ENCODE measurements around the gene LYPD1. TPM values are rescaled to one million over a fixed set of nuclear protein-coding genes. Genes with fewer than 3 reads are reported as not detected.

Gene LYPD1
- total and polyA plus RNA-seq, 2 experiments from 2014 or later: 1.5 to 4.2 TPM

DNA sequence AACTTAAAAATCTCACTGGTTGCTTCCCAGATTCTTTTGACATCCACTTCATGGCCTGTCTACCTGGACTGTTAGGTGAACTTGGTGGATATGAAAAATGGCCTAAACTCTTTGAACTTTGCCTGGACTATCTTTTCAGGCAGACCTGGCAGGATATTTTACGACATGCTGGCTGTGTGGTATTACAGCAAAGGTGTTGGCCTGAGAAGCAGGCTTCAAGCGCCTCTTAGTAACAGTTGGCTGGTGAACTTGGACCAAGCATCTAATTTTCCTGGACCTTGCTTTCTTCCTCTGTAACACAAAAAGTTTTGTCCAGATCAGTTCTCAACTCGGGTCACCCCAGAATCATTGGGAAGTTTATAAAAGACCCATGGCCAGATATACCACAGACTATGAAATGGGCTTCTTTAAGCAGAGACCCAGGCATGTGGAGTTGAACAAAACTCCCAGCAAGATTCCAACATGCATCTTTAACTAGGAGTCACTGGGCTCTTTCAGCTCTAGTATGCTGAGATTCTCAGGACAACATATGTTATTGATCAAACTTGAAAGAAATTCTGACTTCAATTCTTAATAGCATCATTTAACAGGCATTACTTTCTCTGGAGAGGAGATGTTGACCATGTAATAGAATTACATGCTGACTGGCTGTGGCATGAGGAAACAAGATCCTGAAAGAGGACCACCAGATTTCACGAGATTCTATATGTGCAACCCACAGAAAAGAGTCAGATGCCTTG is 4.4 kb downstream of the LYPD1 start (continued):
- TF ChIP-seq, protein P1, sequence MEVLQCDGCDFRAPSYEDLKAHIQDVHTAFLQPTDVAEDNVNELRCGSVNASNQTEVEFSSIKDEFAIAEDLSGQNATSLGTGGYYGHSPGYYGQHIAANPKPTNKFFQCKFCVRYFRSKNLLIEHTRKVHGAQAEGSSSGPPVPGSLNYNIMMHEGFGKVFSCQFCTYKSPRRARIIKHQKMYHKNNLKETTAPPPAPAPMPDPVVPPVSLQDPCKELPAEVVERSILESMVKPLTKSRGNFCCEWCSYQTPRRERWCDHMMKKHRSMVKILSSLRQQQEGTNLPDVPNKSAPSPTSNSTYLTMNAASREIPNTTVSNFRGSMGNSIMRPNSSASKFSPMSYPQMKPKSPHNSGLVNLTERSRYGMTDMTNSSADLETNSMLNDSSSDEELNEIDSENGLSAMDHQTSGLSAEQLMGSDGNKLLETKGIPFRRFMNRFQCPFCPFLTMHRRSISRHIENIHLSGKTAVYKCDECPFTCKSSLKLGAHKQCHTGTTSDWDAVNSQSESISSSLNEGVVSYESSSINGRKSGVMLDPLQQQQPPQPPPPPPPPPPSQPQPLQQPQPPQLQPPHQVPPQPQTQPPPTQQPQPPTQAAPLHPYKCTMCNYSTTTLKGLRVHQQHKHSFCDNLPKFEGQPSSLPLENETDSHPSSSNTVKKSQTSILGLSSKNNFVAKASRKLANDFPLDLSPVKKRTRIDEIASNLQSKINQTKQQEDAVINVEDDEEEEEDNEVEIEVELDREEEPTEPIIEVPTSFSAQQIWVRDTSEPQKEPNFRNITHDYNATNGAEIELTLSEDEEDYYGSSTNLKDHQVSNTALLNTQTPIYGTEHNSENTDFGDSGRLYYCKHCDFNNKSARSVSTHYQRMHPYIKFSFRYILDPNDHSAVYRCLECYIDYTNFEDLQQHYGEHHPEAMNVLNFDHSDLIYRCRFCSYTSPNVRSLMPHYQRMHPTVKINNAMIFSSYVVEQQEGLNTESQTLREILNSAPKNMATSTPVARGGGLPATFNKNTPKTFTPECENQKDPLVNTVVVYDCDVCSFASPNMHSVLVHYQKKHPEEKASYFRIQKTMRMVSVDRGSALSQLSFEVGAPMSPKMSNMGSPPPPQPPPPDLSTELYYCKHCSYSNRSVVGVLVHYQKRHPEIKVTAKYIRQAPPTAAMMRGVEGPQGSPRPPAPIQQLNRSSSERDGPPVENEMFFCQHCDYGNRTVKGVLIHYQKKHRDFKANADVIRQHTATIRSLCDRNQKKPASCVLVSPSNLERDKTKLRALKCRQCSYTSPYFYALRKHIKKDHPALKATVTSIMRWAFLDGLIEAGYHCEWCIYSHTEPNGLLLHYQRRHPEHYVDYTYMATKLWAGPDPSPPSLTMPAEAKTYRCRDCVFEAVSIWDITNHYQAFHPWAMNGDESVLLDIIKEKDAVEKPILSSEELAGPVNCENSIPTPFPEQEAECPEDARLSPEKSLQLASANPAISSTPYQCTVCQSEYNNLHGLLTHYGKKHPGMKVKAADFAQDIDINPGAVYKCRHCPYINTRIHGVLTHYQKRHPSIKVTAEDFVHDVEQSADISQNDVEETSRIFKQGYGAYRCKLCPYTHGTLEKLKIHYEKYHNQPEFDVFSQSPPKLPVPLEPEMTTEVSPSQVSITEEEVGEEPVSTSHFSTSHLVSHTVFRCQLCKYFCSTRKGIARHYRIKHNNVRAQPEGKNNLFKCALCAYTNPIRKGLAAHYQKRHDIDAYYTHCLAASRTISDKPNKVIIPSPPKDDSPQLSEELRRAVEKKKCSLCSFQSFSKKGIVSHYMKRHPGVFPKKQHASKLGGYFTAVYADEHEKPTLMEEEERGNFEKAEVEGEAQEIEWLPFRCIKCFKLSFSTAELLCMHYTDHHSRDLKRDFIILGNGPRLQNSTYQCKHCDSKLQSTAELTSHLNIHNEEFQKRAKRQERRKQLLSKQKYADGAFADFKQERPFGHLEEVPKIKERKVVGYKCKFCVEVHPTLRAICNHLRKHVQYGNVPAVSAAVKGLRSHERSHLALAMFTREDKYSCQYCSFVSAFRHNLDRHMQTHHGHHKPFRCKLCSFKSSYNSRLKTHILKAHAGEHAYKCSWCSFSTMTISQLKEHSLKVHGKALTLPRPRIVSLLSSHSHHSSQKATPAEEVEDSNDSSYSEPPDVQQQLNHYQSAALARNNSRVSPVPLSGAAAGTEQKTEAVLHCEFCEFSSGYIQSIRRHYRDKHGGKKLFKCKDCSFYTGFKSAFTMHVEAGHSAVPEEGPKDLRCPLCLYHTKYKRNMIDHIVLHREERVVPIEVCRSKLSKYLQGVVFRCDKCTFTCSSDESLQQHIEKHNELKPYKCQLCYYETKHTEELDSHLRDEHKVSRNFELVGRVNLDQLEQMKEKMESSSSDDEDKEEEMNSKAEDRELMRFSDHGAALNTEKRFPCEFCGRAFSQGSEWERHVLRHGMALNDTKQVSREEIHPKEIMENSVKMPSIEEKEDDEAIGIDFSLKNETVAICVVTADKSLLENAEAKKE (CRISPR knock-in tag; IDR thresholded peaks at IDR 0.05): no peak
- TF ChIP-seq, protein P2, sequence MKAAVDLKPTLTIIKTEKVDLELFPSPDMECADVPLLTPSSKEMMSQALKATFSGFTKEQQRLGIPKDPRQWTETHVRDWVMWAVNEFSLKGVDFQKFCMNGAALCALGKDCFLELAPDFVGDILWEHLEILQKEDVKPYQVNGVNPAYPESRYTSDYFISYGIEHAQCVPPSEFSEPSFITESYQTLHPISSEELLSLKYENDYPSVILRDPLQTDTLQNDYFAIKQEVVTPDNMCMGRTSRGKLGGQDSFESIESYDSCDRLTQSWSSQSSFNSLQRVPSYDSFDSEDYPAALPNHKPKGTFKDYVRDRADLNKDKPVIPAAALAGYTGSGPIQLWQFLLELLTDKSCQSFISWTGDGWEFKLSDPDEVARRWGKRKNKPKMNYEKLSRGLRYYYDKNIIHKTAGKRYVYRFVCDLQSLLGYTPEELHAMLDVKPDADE (IDR thresholded peaks at IDR 0.05): no peak
- TF ChIP-seq JUNB (IDR thresholded peaks at IDR 0.05; ENCODE audit: unreplicated experiment) (no peak), CREB1 (CRISPR knock-in tag; IDR thresholded peaks at IDR 0.05; ENCODE audit: low read depth) (no peak), NANOG (IDR thresholded peaks at IDR 0.05; ENCODE audit: borderline replicate concordance) (no peak), ZNF331 (CRISPR knock-in tag; IDR thresholded peaks at IDR 0.05; ENCODE audit: low read depth) (no peak), STAT1 (IDR thresholded peaks at IDR 0.05; ENCODE audit: unreplicated experiment) (no peak), EZH2phosphoT487 (IDR thresholded peaks at IDR 0.05; ENCODE audit: unreplicated experiment) (no peak), EZH2 (IDR thresholded peaks at IDR 0.05; ENCODE audit: low read depth, unreplicated experiment) (no peak), ZNF114 (CRISPR knock-in tag; IDR thresholded peaks at IDR 0.05) (no peak)
- TF ChIP-seq, protein P3, sequence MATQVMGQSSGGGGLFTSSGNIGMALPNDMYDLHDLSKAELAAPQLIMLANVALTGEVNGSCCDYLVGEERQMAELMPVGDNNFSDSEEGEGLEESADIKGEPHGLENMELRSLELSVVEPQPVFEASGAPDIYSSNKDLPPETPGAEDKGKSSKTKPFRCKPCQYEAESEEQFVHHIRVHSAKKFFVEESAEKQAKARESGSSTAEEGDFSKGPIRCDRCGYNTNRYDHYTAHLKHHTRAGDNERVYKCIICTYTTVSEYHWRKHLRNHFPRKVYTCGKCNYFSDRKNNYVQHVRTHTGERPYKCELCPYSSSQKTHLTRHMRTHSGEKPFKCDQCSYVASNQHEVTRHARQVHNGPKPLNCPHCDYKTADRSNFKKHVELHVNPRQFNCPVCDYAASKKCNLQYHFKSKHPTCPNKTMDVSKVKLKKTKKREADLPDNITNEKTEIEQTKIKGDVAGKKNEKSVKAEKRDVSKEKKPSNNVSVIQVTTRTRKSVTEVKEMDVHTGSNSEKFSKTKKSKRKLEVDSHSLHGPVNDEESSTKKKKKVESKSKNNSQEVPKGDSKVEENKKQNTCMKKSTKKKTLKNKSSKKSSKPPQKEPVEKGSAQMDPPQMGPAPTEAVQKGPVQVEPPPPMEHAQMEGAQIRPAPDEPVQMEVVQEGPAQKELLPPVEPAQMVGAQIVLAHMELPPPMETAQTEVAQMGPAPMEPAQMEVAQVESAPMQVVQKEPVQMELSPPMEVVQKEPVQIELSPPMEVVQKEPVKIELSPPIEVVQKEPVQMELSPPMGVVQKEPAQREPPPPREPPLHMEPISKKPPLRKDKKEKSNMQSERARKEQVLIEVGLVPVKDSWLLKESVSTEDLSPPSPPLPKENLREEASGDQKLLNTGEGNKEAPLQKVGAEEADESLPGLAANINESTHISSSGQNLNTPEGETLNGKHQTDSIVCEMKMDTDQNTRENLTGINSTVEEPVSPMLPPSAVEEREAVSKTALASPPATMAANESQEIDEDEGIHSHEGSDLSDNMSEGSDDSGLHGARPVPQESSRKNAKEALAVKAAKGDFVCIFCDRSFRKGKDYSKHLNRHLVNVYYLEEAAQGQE (IDR thresholded peaks at IDR 0.05; ENCODE audit: unreplicated experiment): no peak
